Adrenal gland (tissue), 5 donors: ENCODE data around the gene HOXD8.

Experiments
- CTCF ChIP-seq, 6 experiments: fragments of 450-650 bp in 4 of 6; fragments of 200-600 bp in 2 of 6; sonication (generic) in 1 of 6; IDR thresholded peaks; 1 replicate in 5 of 6; 2 replicates in 1 of 6; pipeline versions ENCODE4 v1.5.1 to v1.8.0; 2016 to 2021; ENCODE audit warnings: antibody characterized with exemption in 6 of 6, mild to moderate bottlenecking in 2 of 6, moderate library complexity in 1 of 6
- POLR2A ChIP-seq, 2 donors: fragments of 450-650 bp; IDR thresholded peaks; one replicate each; pipeline ENCODE4 v1.6.1; 2017; ENCODE audit warnings: antibody characterized with exemption in 2 of 2, mild to moderate bottlenecking in 2 of 2, moderate library complexity in 1 of 2
- donor health status: DM: no; HTN: no; CAD: no.

- TF ChIP-seq CTCF (IDR thresholded peaks at IDR 0.05) (no peak), POLR2A (IDR thresholded peaks at IDR 0.05) (no peak)
Observed at GRCh38 chr2:176157499-176158185, 28.1 kb downstream of the HOXD8 start.
